Activated CD8-positive, alpha-beta T cell treated with anti-CD3 and anti-CD28 coated beads, Interleukin-2, amount 10 ng/mL, durations not matched to agents 7 days and 5 days (primary cell): ENCODE data around the gene APC. TPM values are rescaled to one million over a fixed set of nuclear protein-coding genes. Genes with fewer than 3 reads are reported as not detected.
"Not testable (repeated sequence)": the region's sequence is repeated elsewhere in the genome, so short reads cannot be mapped to it uniquely, and the experiment has no call there.

Source experiments
- ATAC-seq: fragments of 150-1000 bp; cut with Tn5 transposase; one replicate; pipeline ENCODE4 v1.10.0; 2021; ENCODE audit warnings: moderate library complexity
- CTCF ChIA-PET: fragments of 350-600 bp; sonication (Branson Sonifier 250); formaldehyde crosslinking; loops from one replicate; lab custom pipeline; 2021; ENCODE audit warnings: antibody characterized with exemption; lab: Charles Lee
- POLR2A ChIA-PET: fragments of 350-600 bp; sonication (Branson Sonifier 250); formaldehyde crosslinking; loops from one replicate; lab custom pipeline; 2021; ENCODE audit warnings: antibody characterized with exemption; lab: Charles Lee
- DNase-seq: peaks from one replicate; pipeline ENCODE4 v3.0.0-alpha.2; 2020
- H3K27ac Mint-ChIP-seq: one replicate; pipeline ENCODE4 v1.8.0; 2021; ENCODE audit warnings: mild to moderate bottlenecking, mixed read lengths
- H3K27me3 Mint-ChIP-seq: one replicate; pipeline ENCODE4 v1.8.0; 2021; ENCODE audit warnings: low read depth, mixed read lengths
- H3K36me3 Mint-ChIP-seq: one replicate; pipeline ENCODE4 v1.8.0; 2021; ENCODE audit warnings: low read depth, mixed read lengths
- H3K4me1 Mint-ChIP-seq: one replicate; pipeline ENCODE4 v1.8.0; 2021; ENCODE audit warnings: low read depth, mixed read lengths
- H3K4me3 Mint-ChIP-seq: one replicate; pipeline ENCODE4 v1.8.0; 2021; ENCODE audit warnings: mild to moderate bottlenecking, mixed read lengths
- H3K9me3 Mint-ChIP-seq: one replicate; pipeline ENCODE4 v1.8.0; 2022; ENCODE audit warnings: mixed read lengths; ENCODE audit not compliant: insufficient read depth
- total RNA-seq, 2 experiments: library from RNA; stranded (reverse); gene quantifications; one replicate each; pipeline ENCODE4 v1.2.3, GENCODE V29; 2021

The APC gene
- total RNA-seq, 2 experiments from 2014 or later = 21.5 to 24.5 TPM

- Mint-ChIP-seq H3K36me3 (peaks cover 32% of the 10 kb centered on the region), H3K27ac (peak overlapping the region; percentile 93), H3K4me1 (peaks cover 32% of the 10 kb centered on the region), H3K4me3 (peak overlapping the region; percentile 95), H3K27me3 (peaks cover 22% of the 10 kb centered on the region)
- POLR2A ChIA-PET = interaction anchor here (0.6 to 1.7 kb wide), 16 partner anchors 9 to 118 kb away, joined by 3 to 12 read pairs (median 3); partner anchors contain the start of genes DCP2 and REEP5
- not testable (repeated sequence) for H3K9me3 Mint-ChIP-seq, ATAC-seq, DNase-seq
- CTCF ChIA-PET = interaction anchor here (0.8 to 3.0 kb wide), 8 partner anchors 8 to 153 kb away, joined by 3 to 24 read pairs (median 4); partner anchors contain the start of genes DCP2 and REEP5
Observed at GRCh38 chr5:112860571-112860928, 122.9 kb downstream of the APC start.

DNA sequence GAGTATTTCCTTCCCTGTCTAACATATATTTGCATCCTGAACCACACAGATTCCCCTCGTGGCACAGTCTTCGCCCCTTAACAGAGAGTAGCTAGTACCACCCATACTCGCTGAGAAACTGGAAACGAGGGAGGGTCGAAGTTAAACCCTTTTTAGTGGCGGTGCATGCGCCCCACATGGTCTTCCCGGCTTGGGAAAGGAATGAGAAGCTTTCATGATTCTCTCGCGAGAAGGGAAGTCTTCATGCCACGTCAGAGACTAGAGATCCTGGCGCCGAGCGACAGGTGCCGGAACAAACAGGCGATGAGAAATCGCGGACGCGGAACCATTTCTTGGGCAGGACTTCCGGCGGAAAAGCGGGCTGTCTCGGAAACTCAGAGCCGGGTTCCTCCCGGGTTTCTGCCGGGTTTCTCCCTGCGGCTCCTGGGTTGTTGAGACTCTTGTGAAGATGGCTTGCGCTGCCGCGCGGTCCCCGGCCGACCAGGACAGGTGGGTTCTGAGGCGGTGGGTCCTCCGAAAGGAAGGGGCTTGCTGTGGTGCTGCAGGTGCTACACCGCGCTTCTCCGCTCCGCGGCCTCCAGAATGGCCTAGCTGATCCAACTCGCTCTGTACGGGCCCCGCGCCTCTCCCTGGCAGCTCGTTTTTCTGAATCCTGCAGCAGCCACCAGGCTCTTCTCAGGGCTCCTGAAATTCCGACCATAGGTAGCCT, 123.4 kb downstream of the APC start, which contains the start of gene SRP19:
SRP19 (plus strand) TSS at position 359 of the 709 bp plus-strand sequence; CDS start at position 449, 90 bp downstream.
- ChIA-PET CTCF (interaction anchor here (0.6 to 3.0 kb wide), 11 partner anchors 9 to 153 kb away, joined by 3 to 24 read pairs (median 4); partner anchors contain the start of genes DCP2 and REEP5), POLR2A (interaction anchor here (0.7 to 1.7 kb wide), 15 partner anchors 9 to 118 kb away, joined by 3 to 12 read pairs (median 3); partner anchors contain the start of genes DCP2 and REEP5)
- ATAC-seq (peak; percentile 97), DNase-seq (peak; percentile 95)
- H3K4me1 Mint-ChIP-seq = peaks cover 32% of the 10 kb centered on the region
- peak within 1 kb of the TSS; percentile 95 for H3K4me3 Mint-ChIP-seq
- no peaks in the 10 kb centered on the region for H3K9me3 Mint-ChIP-seq
- H3K27ac Mint-ChIP-seq = peak within 1 kb of the TSS; percentile 93
- H3K36me3 Mint-ChIP-seq = peaks cover 36% of the 10 kb centered on the region
- peaks cover 18% of the 10 kb centered on the region for H3K27me3 Mint-ChIP-seq

DNA sequence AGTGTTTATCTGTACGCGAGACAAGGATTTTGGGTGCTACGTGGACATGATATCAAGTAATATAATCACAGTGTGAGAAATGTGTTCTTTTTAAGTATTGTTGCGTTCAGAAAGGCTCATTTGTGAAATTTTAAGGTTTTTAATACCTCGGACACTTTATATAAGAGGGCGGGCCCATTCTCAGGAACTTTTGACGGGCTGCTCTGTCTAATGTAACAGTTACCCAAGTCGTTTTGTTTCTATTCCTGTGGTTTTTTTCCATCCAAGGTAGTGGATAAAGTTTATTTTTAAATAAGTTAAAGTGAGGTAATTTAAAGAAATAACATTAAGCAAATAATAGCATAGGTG, 123.9 kb downstream of the APC start:
- H3K9me3 Mint-ChIP-seq = no peaks in the 10 kb centered on the region
- H3K27ac Mint-ChIP-seq = peak overlapping the region; percentile 93
- POLR2A ChIA-PET = interaction anchor here (0.7 to 1.7 kb wide), 7 partner anchors 19 to 117 kb away, joined by 3 to 12 read pairs (median 4); partner anchors contain the start of genes DCP2 and REEP5
- CTCF ChIA-PET = interaction anchor here (0.9 to 1.4 kb wide), 4 partner anchors 17 to 114 kb away, joined by 3 to 4 read pairs (median 4); partner anchors contain the start of gene DCP2
- ATAC-seq (no peak), DNase-seq (no peak)
- H3K4me1 Mint-ChIP-seq = peaks cover 37% of the 10 kb centered on the region
- H3K36me3 Mint-ChIP-seq = peaks cover 41% of the 10 kb centered on the region
- peaks cover 13% of the 10 kb centered on the region for H3K27me3 Mint-ChIP-seq
- peak overlapping the region; percentile 95 for H3K4me3 Mint-ChIP-seq

GRCh38 chr5:112862085-112862484, 124.4 kb downstream of the APC start:
- peak overlapping the region; percentile 95 for H3K4me3 Mint-ChIP-seq
- peaks cover 42% of the 10 kb centered on the region for H3K4me1 Mint-ChIP-seq
- POLR2A ChIA-PET = interaction anchor here (0.7 to 0.9 kb wide), 2 partner anchors 24 to 58 kb away, joined by 3 read pairs; no protein-coding TSS in a partner anchor
- peak overlapping the region; percentile 93 for H3K27ac Mint-ChIP-seq
- ATAC-seq (no peak), DNase-seq (no peak)
- H3K27me3 Mint-ChIP-seq = peaks cover 11% of the 10 kb centered on the region
- peaks cover 46% of the 10 kb centered on the region for H3K36me3 Mint-ChIP-seq
- CTCF ChIA-PET = interaction anchor here (1.3 to 1.4 kb wide), 2 partner anchors 14 to 17 kb away, joined by 4 to 5 read pairs; no protein-coding TSS in a partner anchor
- no peaks in the 10 kb centered on the region for H3K9me3 Mint-ChIP-seq

- H3K9me3 Mint-ChIP-seq = no peaks in the 10 kb centered on the region
- DNase-seq (no peak), ATAC-seq (no peak)
- H3K27ac Mint-ChIP-seq = peak overlapping the region; percentile 67
- peak overlapping the region; percentile 95 for H3K4me3 Mint-ChIP-seq
- H3K36me3 Mint-ChIP-seq = peaks cover 57% of the 10 kb centered on the region
- H3K27me3 Mint-ChIP-seq = peaks cover 3% of the 10 kb centered on the region
- ChIA-PET POLR2A (interaction anchor here (0.6 kb wide), 1 partner anchor 128 kb away, joined by 5 read pairs; no protein-coding TSS in a partner anchor), CTCF (no interaction called here)
- peaks cover 47% of the 10 kb centered on the region for H3K4me1 Mint-ChIP-seq
Observed at GRCh38 chr5:112863549-112863948, 125.9 kb downstream of the APC start.

GRCh38 chr5:112865128-112865527, 127.4 kb downstream of the APC start:
- POLR2A ChIA-PET = no interaction called here
- peaks cover 66% of the 10 kb centered on the region for H3K36me3 Mint-ChIP-seq
- H3K27me3 Mint-ChIP-seq = no peaks in the 10 kb centered on the region
- H3K4me1 Mint-ChIP-seq = peaks cover 60% of the 10 kb centered on the region
- CTCF ChIA-PET = interaction anchor here (0.7 to 4.9 kb wide), 4 partner anchors 17 to 119 kb away, joined by 3 to 22 read pairs (median 4); no protein-coding TSS in a partner anchor
- no peaks in the 10 kb centered on the region for H3K9me3 Mint-ChIP-seq
- ATAC-seq = no peak
- no peak for DNase-seq
- no peak overlapping the region for H3K27ac Mint-ChIP-seq
- H3K4me3 Mint-ChIP-seq = no peak overlapping the region

DNA sequence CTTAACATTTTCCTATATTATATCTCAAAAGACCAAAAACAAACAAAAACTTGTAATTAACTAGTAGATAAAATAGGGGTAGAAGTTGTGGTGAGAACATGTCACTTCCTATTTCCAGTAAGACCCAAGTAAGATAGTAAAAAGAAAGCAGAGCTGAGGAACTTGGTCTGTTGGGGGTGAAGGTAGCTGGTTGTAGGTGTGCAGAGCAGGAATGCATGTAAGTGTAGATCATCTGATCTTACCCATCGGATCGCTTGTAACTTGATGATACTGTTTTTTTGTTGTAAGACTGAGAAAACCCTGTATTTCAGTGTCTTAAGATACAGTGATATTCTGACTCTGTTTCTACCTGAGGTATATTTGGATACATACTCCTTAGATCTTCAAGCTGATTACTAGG, 129.1 kb downstream of the APC start:
- peaks cover 61% of the 10 kb centered on the region for H3K4me1 Mint-ChIP-seq
- POLR2A ChIA-PET = no interaction called here
- ATAC-seq (peak; percentile 50), DNase-seq (no peak)
- no peak overlapping the region for H3K4me3 Mint-ChIP-seq
- CTCF ChIA-PET = interaction anchor here (0.9 to 4.9 kb wide), 6 partner anchors 11 to 129 kb away, joined by 3 to 22 read pairs (median 4); partner anchors contain the start of gene DCP2
- no peaks in the 10 kb centered on the region for H3K27me3 Mint-ChIP-seq
- peak overlapping the region; percentile 64 for H3K27ac Mint-ChIP-seq
- peaks cover 72% of the 10 kb centered on the region for H3K36me3 Mint-ChIP-seq
- H3K9me3 Mint-ChIP-seq = no peaks in the 10 kb centered on the region

- Mint-ChIP-seq H3K4me3 (no peak overlapping the region), H3K36me3 (peaks cover 70% of the 10 kb centered on the region), H3K27ac (peak overlapping the region; percentile 64), H3K27me3 (no peaks in the 10 kb centered on the region), H3K9me3 (no peaks in the 10 kb centered on the region), H3K4me1 (peaks cover 59% of the 10 kb centered on the region)
- ATAC-seq = no peak
- CTCF ChIA-PET = interaction anchor here (1.0 to 4.9 kb wide), 5 partner anchors 13 to 129 kb away, joined by 3 to 22 read pairs (median 6); partner anchors contain the start of gene DCP2
- POLR2A ChIA-PET = no interaction called here
- no peak for DNase-seq
Observed at GRCh38 chr5:112867411-112867810, 129.7 kb downstream of the APC start.

DNA sequence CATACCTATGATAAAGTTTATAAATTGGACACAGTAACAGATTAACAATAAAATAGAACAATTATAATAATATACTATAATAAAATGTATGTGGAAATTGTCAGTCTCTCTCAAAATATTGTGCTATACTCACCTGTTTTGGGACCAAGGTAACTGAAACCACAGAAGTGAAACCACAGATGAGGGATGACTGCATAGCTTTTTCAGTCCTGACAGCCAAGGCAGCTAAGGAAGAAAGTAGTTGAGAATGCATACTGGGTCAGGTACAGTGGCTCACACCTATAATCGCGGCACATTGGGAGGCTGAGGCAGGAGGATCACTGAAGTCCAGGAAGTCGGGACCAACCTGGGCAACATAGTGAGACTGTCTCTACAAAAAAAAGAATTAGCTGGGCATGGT, 132.3 kb downstream of the APC start:
- no peak overlapping the region for H3K4me3 Mint-ChIP-seq
- H3K27ac Mint-ChIP-seq = peak overlapping the region; percentile 50
- POLR2A ChIA-PET = interaction anchor here (1.0 to 1.4 kb wide), 2 partner anchors 9 to 11 kb away, joined by 3 read pairs; partner anchors contain the start of gene SRP19
- H3K27me3 Mint-ChIP-seq = no peaks in the 10 kb centered on the region
- H3K4me1 Mint-ChIP-seq = peaks cover 61% of the 10 kb centered on the region
- peak; percentile 37 for DNase-seq
- CTCF ChIA-PET = interaction anchor here (0.8 to 1.9 kb wide), 4 partner anchors 18 to 126 kb away, joined by 3 to 4 read pairs (median 4); partner anchors contain the start of gene DCP2
- peak; percentile 73 for ATAC-seq
- no peaks in the 10 kb centered on the region for H3K9me3 Mint-ChIP-seq
- H3K36me3 Mint-ChIP-seq = peaks cover 67% of the 10 kb centered on the region

DNA sequence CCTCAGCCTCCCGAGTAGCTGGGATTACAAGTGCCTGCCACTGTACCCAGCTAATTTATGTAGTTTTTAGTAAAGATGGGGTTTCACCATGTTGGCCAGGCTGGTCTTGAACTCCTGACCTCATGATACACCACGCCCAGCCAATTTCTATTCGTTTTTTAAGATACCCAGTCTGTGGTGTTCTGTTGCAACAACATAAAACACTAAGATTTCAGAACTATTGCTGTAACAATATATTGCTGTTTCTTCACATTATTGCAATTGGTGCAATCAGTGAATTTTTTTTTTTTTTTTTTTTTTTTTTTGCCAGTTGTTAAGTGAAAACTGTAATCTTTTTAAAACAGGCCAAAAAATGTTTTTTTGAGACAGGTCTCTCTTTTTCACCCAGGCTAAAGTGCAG, 133.3 kb downstream of the APC start:
- DNase-seq (no peak), ATAC-seq (no peak)
- Mint-ChIP-seq H3K27ac (no peak overlapping the region), H3K4me1 (peaks cover 62% of the 10 kb centered on the region), H3K9me3 (no peaks in the 10 kb centered on the region), H3K27me3 (no peaks in the 10 kb centered on the region), H3K4me3 (no peak overlapping the region), H3K36me3 (peaks cover 66% of the 10 kb centered on the region)
- CTCF ChIA-PET = interaction anchor here (1.1 kb wide), 1 partner anchor 125 kb away, joined by 4 read pairs; no protein-coding TSS in a partner anchor
- POLR2A ChIA-PET = interaction anchor here (1.0 to 1.4 kb wide), 2 partner anchors 10 kb away, joined by 3 read pairs; partner anchors contain the start of gene SRP19

DNA sequence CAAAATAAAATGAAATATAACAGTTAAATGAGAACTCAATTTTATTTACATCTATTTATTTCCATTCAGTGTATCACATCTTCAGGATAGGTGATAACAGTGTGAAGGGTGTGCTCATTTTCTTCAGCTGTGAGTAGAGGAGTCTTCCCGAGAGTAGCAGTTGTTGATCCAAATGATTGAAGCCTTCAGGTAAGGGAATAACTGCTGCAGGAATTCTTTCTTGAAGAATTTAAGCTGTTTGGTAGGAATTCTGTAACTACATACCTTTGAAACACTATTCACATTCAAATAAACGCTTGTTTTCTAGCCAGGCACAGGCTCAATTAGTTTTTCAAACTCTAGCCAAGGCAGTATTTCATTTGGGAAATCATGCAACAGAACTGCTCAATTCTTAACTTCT, 138.7 kb downstream of the APC start:
- DNase-seq (no peak), ATAC-seq (no peak)
- Mint-ChIP-seq H3K4me3 (no peak overlapping the region), H3K36me3 (peaks cover 58% of the 10 kb centered on the region), H3K4me1 (peaks cover 64% of the 10 kb centered on the region), H3K27ac (no peak overlapping the region), H3K9me3 (no peaks in the 10 kb centered on the region), H3K27me3 (no peaks in the 10 kb centered on the region)
- CTCF ChIA-PET = no interaction called here
- POLR2A ChIA-PET = no interaction called here
